CMK (cell line): ENCODE measurements around the gene PRF1.

Experiments used
- DNase-seq: peaks from one replicate; pipeline ENCODE4 v3.0.0-alpha.2; 2010; ENCODE audit warnings: low read depth

Gene PRF1

GRCh38 chr10:70576803-70577517 lies 25.6 kb downstream of the PRF1 start:
- DNase-seq: no peak

- DNase-seq: peak; percentile 90
Measured at GRCh38 chr10:70575874-70576802, 26.4 kb downstream of the PRF1 start.

GRCh38 chr10:70575486-70575873 lies 27.1 kb downstream of the PRF1 start:
- DNase-seq: no peak

DNA sequence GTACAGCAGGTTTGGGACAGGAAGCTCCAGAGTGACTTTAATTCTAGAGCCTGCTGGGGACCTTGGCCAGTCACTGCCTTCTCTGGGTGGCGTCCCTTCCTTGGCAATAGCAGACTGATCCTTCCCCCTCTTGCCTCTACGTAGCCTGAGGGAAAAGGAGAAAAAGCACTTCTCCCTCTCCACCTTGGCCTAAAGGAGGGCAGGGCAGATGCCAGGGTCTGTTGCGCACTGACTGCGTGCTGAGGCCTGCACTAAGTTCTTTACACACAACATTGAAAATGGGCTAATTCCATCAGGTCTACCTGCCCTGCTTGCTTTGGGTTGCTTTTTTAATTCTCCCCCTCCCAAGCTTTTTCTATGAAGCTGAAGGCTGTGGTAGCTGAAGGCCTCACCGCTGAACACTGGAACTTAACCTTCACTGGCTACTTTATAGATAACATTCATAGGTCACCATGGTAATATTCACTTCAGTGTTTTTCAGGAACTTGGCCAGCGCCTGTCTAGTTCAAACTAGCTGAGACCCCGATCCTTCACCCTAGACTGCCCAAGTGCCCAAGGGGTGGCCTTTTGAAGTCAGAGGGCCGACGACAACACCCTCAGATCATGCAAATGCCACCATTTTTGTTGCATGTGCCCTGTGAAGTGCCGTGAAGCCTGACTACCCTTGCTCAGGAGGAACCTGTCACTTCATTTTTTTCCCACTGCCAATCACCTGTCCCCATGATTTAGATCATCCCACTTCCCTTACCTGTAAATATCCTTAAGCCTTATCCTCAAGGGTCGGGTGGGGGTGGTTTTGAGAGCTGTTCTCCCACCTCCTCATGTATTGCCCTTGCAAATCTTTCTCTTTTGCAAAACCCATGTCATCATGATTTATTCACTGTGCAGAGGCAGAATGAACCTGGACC lies 28.7 kb downstream of the PRF1 start:
- DNase-seq: no peak

DNA sequence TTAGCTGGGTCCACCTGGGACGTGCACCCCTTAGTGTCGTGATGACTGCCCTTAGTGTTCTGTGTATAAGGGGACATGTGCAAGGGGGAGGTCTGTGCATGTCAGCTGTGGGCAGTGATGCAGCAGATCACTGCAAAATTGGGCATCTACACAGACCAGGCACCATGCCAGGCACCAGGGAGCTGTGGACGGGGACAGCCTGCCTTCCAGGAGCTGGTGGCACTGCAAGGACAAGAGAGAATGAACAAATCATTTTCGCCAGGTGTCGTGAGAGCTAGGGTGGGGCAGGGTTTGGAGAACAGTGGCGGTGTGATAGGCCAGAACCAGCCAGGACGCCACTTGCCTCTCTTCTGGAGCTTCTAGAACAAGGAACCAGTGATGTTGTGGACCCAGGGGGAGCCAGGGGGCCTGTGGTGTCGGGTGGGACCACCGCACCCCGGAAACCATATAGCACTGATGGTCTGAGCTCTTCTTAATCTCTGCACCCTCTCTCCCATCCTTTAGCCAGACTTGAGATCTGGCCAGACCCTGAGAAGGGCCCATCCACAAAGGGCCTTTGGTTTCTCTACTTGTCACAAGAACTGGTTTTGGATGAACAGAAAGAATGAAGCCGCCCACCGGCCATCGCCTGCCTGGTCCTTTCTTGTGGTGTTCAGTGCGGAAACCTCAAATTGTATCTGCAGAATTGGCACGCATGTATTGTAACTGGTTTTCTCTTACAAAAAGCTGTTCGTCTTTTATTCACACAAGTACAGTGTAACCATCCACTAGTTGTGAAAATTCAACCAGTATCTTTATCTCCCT lies 30.7 kb downstream of the PRF1 start:
- DNase-seq: no peak

DNA sequence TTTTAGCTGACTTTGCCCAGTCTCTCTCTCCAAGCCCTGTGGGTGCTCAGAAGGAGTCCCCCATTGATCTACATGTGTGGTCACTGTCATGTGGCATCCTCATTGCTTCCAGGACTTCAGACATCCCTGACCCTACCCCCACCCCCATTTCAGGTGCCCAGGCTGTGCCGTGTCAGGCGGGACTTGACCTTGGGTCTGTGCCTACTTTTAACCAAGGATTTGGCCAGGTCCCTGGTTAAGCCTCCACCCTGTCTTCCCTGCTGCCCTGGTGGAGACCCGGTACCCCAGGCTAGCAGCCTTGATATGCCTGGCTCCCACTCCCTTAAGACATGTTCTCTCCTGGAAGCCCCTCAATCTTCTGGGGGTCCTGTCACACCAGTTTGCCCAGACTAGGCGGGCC lies 31.3 kb downstream of the PRF1 start:
- DNase-seq: no peak

DNA sequence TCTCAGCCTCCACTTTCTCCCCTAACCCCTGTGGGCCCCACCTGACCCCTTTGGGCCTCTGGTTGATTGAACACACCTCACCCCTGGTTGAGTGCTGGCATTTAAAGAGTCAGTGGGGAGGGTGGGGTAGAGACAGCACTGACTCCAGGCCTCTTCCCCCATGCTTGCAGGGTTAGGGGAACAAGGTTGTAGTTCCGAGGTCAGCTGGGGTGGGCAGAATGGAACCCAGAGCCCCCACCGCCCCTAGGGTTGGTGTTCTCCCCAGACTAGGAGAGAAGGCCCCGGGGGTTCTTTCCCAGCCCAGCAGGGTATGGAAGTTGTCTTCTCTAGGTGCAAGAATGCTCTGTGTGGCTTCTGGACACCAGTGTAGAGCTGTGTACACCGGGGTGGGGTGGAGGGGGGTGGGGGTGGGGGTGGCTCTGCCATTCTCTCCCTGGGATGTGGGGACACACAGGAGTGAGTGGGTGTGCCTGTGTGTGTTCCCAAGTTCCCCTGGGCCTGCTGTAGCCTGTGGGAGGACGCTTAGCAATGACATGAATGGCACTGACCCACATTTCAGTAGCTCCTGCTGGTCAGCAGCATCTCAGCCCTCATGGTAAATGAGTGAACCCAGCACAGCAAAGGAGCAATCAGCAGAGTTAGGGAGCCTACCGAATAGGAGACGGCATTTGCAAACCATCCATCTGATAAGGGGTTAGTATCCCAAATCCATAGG lies 33.6 kb downstream of the PRF1 start:
- DNase-seq: no peak

- no peak for DNase-seq
Measured at GRCh38 chr10:70568113-70568512, 34.4 kb downstream of the PRF1 start.

DNA sequence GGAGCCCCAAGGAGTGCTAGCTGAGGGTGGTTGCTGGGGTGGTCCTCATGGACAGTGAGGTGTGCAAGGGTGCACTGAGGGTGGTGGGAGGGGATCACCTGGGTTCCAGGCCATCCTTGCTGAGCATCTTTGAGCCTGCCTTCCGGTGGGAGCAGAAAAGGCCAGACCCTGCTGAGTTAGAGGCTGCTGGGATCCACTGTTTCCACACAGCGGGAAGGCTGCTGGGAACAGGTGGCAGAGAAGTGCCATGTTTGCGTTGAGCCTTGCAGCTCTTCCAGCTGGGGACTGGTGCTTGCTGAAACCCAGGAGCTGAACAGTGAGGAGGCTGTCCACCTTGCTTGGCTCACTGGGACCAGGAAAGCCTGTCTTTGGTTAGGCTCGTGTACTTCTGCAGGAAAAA lies 34.9 kb downstream of the PRF1 start:
- no peak for DNase-seq

DNA sequence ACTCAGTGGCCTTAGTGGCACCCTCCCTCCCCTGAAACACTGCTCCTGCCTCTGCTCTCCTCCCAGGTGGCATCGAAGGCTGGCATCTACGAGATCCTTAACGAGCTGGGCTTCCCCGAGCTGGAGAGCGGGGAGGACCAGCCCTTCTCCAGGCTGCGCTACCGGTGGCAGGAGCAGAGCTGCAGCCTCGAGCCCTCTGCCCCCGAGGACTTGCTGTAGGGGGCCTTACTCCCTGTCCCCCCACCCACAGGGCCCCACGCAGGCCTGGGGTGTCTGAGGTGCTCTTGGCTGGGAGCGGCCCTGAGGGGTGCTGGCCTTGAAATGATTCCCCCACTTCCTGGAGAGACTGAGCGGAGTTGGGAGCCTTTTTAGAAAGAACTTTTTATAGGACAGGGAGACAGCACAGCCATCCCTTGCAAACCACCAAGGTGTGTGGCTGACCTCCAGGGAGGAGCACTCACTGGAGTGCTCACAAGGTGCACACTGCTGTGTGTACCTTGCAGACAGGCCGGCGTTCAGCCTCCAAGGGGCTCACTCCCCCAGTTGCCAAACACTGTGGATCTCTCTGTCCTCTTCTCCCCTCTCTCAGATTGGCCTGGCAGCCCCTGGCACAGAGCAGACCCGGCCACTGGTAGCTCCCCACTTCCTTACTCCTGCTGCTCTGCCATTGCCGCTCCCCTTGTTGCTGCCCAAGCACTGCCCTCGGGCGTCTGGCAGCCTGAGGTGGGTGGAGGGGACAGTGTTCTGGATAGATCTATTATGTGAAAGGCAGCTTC lies 35.8 kb downstream of the PRF1 start:
- DNase-seq: no peak

GRCh38 chr10:70565556-70566514 lies 36.7 kb downstream of the PRF1 start:
- DNase-seq: peak; percentile 43

DNA sequence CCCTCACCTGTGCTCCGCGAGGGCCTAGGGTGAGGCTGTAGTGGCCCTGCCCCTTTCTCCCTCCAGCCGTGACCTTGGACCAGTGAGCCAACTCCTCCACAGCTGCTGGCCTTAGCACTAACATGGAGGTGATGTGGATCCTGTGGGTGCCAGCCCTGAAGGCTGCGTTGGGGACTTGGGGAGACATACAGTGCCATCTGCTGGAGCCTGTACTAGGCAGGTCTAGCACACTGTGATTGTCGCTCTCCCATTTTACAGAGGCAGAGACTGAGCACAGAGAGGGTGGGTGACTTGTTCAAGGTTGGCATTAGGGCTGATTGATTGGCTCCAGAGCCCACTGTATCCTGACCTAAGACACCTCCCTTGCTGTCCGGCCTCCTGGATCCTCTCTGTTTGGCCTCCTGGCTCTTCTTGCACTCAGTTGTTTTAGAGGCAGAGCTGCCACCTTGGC lies 37.6 kb downstream of the PRF1 start:
- DNase-seq: no peak

GRCh38 chr10:70564113-70564725 lies 38.3 kb downstream of the PRF1 start:
- no peak for DNase-seq

DNA sequence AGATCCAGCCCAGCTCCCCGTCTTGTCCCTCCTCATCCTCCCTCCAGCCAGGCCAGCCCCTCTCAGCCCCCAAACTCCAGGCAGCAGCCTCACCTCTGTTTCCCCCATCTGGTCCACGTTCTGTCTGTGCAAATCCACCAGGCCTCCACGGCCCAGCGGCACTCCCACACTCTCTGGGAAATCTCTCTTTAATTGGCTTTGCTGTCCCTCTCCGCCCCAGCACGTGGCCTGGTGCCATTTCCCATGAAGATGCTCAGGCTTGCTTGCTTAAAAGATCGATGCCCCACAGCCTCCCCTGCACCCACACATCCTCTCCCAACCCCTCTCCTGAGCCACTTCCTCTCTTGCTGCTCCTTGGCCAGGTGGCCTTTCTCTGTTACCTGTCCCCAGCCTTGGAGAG lies 39.3 kb downstream of the PRF1 start:
- no peak for DNase-seq

GRCh38 chr10:70562036-70562755 lies 40.3 kb downstream of the PRF1 start:
- no peak for DNase-seq

DNA sequence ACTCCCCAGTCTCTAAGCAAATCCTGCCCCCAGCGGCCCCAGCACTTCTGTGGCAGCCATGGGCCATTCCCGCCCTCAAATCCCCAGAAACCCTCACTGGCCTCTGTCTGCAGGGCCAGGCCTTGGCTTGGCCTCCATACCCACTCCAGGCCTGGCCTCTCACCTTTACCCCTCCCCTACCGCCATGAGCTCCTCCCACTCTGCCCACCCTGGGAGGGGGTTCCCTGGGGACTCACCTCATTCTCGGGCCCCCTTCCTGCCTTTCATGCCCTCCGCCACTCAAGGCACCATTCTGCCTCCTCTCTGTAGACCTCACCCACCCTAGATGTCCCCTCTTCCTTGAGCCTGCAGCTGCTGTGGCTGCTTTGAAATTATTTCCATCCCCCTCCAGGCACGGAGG lies 41.0 kb downstream of the PRF1 start:
- no peak for DNase-seq

DNA sequence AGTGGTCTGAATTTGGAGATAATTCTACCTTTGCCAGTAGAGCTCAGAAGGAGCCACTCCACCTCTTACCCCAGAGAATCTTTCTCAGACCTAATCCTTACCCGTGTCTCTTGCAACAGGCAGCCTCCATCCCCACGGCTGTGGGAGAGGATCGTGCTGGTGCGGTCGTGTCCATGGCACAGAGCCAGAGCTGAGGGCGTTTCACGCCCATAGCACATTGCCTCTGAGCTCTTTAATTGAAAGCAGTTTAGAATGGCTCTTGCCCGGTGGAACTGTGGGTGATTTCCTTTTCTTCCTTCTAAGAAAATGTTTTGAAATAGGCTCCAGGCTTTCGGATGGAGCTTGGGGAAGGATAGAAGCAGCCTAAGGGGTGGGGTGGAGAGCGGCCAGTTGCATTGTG lies 41.5 kb downstream of the PRF1 start:
- DNase-seq: no peak

DNA sequence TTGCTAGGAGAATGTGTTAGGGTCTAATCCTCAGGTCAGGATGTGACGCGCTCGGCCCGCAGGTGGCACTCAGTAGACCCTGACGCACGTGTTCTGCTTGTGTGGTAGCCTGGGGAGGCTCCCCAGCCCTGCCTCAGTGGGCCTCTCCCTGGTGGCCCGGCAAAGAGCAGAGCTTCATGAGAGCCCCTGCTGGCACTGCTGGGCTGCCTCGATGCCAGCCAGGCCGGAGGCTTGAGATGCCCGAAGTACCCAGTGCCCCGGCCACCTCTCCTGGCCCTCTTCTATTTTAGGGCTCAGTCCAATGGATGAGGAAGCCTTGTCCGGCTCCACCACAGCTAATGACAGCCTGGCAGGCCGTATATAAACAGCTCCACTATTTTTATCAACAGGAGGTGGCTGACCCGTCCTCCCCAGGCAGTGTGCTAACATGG lies 42.0 kb downstream of the PRF1 start:
- DNase-seq: no peak
